VCaP (cell line): ENCODE data around the gene CENPC.

Experiments
- H3K27ac ChIP-seq: fragments of 450-650 bp; 2 replicates; pipeline ENCODE4 v1.5.1; 2017
- TF ChIP-seq, protein P1 (sequence below): fragments of 450-650 bp; conservative IDR thresholded peaks from 2 replicates; pipeline ENCODE4 v1.5.1; 2017; ENCODE audit warnings: mild to moderate bottlenecking, moderate library complexity

CENPC gene

DNA sequence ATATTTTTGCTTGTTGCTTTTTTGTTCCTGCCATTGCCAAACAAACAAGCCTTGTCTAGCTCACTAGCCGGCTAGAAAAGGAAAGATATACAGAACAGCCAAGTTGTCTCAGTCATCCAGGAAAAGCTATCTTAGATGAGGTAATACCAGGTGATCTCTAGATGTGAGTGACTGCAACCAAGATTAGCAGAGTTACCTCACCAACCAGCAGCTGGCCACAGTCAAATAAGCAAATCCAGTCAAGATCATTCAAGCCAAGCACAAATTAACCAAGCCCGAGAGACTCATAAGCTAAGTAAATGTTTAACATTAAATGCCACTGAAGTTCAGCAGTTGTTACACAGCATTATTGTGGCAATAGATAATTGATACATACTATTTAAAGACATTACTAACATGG, 108.6 kb downstream of the CENPC start:
- TF ChIP-seq, protein P1, sequence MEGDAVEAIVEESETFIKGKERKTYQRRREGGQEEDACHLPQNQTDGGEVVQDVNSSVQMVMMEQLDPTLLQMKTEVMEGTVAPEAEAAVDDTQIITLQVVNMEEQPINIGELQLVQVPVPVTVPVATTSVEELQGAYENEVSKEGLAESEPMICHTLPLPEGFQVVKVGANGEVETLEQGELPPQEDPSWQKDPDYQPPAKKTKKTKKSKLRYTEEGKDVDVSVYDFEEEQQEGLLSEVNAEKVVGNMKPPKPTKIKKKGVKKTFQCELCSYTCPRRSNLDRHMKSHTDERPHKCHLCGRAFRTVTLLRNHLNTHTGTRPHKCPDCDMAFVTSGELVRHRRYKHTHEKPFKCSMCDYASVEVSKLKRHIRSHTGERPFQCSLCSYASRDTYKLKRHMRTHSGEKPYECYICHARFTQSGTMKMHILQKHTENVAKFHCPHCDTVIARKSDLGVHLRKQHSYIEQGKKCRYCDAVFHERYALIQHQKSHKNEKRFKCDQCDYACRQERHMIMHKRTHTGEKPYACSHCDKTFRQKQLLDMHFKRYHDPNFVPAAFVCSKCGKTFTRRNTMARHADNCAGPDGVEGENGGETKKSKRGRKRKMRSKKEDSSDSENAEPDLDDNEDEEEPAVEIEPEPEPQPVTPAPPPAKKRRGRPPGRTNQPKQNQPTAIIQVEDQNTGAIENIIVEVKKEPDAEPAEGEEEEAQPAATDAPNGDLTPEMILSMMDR: no peak
- no peak overlapping the region for H3K27ac ChIP-seq

DNA sequence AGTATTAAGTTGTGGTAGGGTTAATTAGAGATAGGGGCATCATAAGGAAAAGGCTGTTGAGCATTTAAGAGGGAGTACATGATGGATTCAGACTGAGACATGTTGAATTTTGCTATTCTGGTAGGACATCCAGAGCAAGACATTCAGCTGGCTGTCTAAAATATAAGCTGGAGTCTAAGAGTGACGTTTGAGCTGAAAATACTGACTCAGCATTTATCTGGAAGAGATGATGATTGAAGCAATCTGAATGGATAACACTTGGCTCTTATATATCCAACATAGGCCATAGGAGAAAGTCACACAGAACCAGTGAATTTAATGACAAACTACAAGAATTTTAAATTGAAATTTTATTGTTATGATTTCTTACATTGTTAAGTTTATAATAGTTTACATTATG, 114.3 kb downstream of the CENPC start:
- no peak overlapping the region for H3K27ac ChIP-seq

DNA sequence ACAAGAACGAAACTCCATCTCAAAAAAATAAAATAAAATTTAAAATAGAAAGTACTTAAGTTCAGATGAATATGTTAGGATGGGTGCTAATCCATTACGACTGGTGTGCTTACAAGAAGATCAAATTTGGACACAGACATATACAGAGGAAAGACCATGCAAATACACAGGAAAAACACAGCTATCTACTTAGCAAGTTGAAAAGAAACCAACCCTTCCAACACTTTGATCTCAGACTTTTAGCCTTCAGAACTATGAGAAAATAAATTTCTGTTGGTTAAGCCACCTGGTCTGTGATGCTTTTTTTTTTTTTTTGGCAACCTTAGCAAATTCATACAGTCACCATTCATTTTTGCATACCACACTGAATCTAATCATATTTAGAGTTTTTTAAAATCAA, 116.5 kb downstream of the CENPC start:
- TF ChIP-seq, protein P1: no peak
- H3K27ac ChIP-seq: no peak overlapping the region

More for the DNA sequence above, 114.3 kb downstream of the CENPC start:
- TF ChIP-seq, protein P1: no peak
